PC-9 (cell line): ENCODE data around the gene CIAPIN1.

Experiments used
- EZH2 ChIP-seq: fragments of 200-600 bp; sonication (generic); IDR thresholded peaks from 2 replicates; pipeline ENCODE4 v1.8.0; 2017; ENCODE audit warnings: antibody characterized with exemption, low read depth
- TF ChIP-seq, protein P1 (sequence below): fragments of 200-600 bp; sonication (generic); conservative IDR thresholded peaks from 2 replicates; pipeline ENCODE4 v1.6.1; 2017; ENCODE audit warnings: mixed run types, antibody characterized with exemption, mild to moderate bottlenecking, moderate library complexity

DNA sequence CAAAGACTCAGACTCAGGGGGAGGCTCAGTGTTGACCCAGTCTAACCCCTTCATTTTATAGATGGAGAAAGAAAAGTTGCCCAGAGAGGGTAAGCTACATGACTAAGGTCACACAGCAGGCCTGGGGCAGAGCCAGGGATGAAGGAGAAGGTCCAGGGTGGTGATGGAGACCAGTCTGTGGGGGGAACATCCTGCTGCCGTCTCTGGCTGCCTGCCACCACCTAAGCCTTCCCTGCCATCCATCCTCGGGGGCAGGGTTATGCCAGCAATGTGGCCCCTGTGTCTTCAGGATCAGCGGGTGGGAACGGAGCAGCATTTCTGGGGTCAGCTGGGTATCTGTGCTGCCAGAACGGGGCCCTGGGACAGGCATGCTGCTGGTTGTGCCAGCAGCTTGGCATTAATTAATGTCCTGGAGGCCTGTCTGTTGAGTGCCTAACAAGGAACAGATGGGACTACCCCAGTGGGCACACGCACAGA is 33.6 kb upstream of the CIAPIN1 start:
- TF ChIP-seq EZH2 = no peak
- TF ChIP-seq, protein P1, sequence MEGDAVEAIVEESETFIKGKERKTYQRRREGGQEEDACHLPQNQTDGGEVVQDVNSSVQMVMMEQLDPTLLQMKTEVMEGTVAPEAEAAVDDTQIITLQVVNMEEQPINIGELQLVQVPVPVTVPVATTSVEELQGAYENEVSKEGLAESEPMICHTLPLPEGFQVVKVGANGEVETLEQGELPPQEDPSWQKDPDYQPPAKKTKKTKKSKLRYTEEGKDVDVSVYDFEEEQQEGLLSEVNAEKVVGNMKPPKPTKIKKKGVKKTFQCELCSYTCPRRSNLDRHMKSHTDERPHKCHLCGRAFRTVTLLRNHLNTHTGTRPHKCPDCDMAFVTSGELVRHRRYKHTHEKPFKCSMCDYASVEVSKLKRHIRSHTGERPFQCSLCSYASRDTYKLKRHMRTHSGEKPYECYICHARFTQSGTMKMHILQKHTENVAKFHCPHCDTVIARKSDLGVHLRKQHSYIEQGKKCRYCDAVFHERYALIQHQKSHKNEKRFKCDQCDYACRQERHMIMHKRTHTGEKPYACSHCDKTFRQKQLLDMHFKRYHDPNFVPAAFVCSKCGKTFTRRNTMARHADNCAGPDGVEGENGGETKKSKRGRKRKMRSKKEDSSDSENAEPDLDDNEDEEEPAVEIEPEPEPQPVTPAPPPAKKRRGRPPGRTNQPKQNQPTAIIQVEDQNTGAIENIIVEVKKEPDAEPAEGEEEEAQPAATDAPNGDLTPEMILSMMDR = no peak
